Astrocyte of the cerebellum (primary cell): Measurements from ENCODE around the gene ENOX1.

Source experiments
- DNase-seq: peaks from one replicate; pipeline ENCODE4 v3.0.0-alpha.2; 2011; ENCODE audit warnings: low read depth
- H3K4me3 ChIP-seq: 2 replicates; pipeline ENCODE4 v1.5.1; 2011; ENCODE audit warnings: mild to moderate bottlenecking, low read depth, low read length, moderate library complexity
- CTCF ChIP-seq: IDR thresholded peaks from 2 replicates; pipeline ENCODE4 v1.5.1; 2012; ENCODE audit warnings: low read length, low read depth, moderate library complexity, mild to moderate bottlenecking; ENCODE audit errors: missing control alignments
- in situ Hi-C: cut with HindIII; loops from 2 replicates; pipeline ENCODE4 v1.10.0; 2017; ENCODE audit warnings: low sequenced_read_pairs

ENOX1 gene

DNA sequence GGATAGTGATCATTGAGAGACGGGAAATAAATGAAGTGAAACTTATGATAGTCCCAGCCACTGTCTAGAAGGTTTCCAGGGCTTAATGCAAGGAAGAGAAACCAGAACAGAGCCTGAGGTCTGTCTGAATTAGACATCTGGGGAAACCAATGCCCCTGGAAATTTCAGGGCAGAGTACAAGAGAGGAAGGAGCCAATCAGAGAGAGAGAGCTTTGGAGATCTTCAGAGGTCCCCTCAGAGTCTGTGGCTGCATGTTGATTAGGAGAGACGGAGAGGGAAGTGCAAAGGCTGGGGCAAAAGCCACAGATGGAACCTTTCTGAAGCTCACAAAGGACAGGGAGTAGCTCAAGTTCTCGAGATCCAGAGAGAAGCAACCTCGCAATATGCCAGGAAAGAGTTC is 385.4 kb downstream of the ENOX1 start:
- in situ Hi-C loops, result no loop called here
- no peak overlapping the region for H3K4me3 ChIP-seq
- no peak for DNase-seq
- TF ChIP-seq CTCF, result no peak

DNA sequence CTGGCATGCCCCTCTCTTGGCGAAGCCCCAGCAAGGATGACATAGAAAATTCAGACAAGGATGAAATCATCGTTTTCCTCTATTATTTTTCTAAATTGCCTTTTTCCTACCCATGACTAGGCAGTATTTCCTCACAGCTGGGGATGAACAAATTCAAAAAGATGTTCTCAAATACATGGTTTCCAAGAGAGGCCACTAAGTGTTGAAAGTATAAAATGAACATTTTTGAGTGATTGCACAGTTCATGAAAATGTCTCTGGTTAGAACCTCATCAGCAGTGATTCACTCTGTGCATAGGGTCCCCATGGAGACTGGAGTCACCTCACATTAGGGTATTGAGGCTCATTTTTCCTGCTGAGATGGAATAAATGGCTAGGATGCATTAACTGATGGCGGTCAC is 389.7 kb downstream of the ENOX1 start:
- TF ChIP-seq CTCF, result no peak
- peak; percentile 11 for DNase-seq
- in situ Hi-C loops, result no loop called here
- no peak overlapping the region for H3K4me3 ChIP-seq

DNA sequence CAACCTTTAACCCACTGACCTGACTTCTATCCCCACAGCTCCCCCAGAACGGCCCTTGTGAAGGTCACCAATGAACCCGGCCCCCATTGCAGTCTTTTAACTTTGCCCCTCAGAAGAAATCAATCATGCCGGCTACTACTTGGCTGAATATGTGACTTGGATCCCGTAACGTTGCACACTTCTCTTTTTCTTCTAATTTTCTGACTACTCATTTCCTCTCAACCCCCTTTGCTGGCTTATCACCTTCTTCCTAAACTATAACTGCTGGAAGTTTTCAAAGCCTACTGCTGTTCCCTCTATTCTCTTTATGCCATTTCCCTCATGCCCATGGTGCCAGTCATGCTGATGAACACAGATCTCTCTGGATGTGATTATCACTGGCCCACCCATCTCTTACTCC is 395.7 kb downstream of the ENOX1 start:
- H3K4me3 ChIP-seq, result no peak overlapping the region
- DNase-seq, result no peak
- in situ Hi-C loops, result no loop called here
- TF ChIP-seq CTCF, result no peak

DNA sequence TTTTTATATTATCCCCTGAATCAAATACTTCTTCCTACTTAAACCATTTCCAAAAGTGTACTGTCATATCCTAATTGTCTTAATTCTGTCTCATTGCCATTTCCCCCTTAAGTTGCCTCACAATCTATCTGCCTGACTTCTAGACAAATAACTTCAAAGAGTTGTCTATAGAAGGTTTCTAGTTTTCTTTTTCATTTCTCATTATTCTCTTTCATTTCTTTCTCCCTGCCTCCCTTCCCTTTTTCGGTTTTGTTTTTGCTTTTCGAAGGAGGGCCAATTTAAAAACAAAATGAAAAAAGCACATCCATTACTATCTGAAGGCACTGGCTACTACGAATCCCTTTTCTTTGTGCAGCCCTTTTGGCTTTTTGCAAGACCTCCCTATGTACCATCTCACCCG is 396.2 kb downstream of the ENOX1 start:
- H3K4me3 ChIP-seq, result no peak overlapping the region
- in situ Hi-C loops, result no loop called here
- DNase-seq, result no peak
- no peak for TF ChIP-seq CTCF

DNA sequence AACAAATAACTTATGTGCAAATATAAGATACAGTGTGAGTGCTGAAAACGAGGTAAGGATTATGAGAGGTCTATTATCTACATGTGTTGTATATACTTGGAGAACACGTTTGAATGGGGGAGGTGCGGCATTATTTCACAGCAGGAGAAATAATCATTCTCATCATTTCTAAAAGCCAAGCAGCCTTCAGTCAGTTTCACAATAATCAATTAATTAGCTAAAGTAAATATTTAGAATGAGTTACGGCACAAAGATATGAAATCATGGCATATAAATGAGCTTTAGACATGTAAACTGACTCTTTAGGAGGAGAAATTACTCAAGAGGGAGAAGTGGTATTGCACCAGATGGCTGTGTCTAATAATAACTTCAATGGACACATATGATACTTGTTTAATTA is 396.8 kb downstream of the ENOX1 start:
- in situ Hi-C loops, result no loop called here

DNA sequence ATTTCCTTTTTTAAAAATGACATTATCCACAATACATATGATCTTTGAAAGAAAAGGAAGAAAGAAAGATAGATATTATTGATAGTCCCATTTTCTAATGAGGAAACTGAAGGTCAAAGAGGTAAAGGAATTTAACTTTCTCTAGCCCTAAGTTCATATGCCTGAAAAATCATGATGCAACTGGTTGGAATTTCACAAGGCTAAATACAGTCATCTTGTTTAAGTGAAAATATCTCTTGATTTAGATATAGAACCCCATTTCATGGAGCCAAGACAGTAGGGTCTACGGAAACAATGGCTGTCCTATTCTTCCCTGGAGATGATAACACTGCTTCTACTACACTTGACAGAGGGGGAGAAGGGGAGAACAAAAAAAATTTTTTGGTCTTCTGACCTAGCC is 397.2 kb downstream of the ENOX1 start:
- in situ Hi-C loops, result no loop called here
- no peak for TF ChIP-seq CTCF
- no peak for DNase-seq
- H3K4me3 ChIP-seq, result no peak overlapping the region

More for the DNA sequence above, 396.8 kb downstream of the ENOX1 start:
- H3K4me3 ChIP-seq, result no peak overlapping the region
- no peak for DNase-seq
- TF ChIP-seq CTCF, result no peak
